Loucy (cell line): ENCODE results near the gene CCDC13.

Experiments
- H2AFZ ChIP-seq: fragments of 200-600 bp; sonication (generic); 2 replicates; pipeline ENCODE4 v1.6.0; 2016; ENCODE audit warnings: antibody characterized with exemption, mild to moderate bottlenecking, low read length, moderate library complexity
- H3F3A ChIP-seq: fragments of 200-600 bp; 2 replicates; pipeline ENCODE4 v1.6.0; 2016; ENCODE audit warnings: antibody characterized with exemption, low read depth, mild to moderate bottlenecking
- H3K27me3 ChIP-seq: fragments of 200-600 bp; sonication (generic); 2 replicates; pipeline ENCODE4 v1.6.1; 2014; ENCODE audit warnings: low read length, mild to moderate bottlenecking; ENCODE audit not compliant: insufficient read depth, poor library complexity, severe bottlenecking
- H3K36me3 ChIP-seq: fragments of 200-600 bp; sonication (generic); 2 replicates; pipeline ENCODE4 v1.6.1; 2016; ENCODE audit warnings: low read length; ENCODE audit not compliant: insufficient read depth
- H3K4me1 ChIP-seq: fragments of 200-600 bp; sonication (generic); 2 replicates; pipeline ENCODE4 v1.5.1; 2014; ENCODE audit warnings: low read length, mild to moderate bottlenecking; ENCODE audit not compliant: insufficient read depth, poor library complexity, severe bottlenecking
- H3K4me2 ChIP-seq: fragments of 200-600 bp; sonication (generic); 2 replicates; pipeline ENCODE4 v1.6.0; 2014; ENCODE audit warnings: antibody characterized with exemption, low read length, low read depth, mild to moderate bottlenecking; ENCODE audit not compliant: poor library complexity, severe bottlenecking
- H3K4me3 ChIP-seq: fragments of 200-600 bp; sonication (generic); 2 replicates; pipeline ENCODE4 v1.5.1; 2014; ENCODE audit warnings: low read length, mild to moderate bottlenecking, mixed read lengths; ENCODE audit not compliant: poor library complexity, severe bottlenecking
- H3K79me2 ChIP-seq: fragments of 200-600 bp; sonication (generic); 2 replicates; pipeline ENCODE4 v1.6.1; 2014; ENCODE audit warnings: low read length; ENCODE audit not compliant: insufficient read depth
- H3K9ac ChIP-seq: fragments of 200-600 bp; sonication (generic); 2 replicates; pipeline ENCODE4 v1.6.0; 2014; ENCODE audit warnings: mild to moderate bottlenecking, low read depth, low read length, moderate library complexity; ENCODE audit not compliant: poor library complexity, severe bottlenecking
- H3K9me2 ChIP-seq: fragments of 200-600 bp; sonication (generic); replicated peaks from 2 replicates; pipeline ENCODE4 v1.6.1; 2016; ENCODE audit warnings: low read depth, low read length, mixed read lengths
- H3K9me3 ChIP-seq: fragments of 200-600 bp; sonication (generic); 2 replicates; pipeline ENCODE4 v1.6.1; 2014; ENCODE audit warnings: mild to moderate bottlenecking, antibody characterized with exemption, low read length, low read depth; ENCODE audit not compliant: insufficient read depth
- H4K20me1 ChIP-seq: fragments of 200-600 bp; sonication (generic); 2 replicates; pipeline ENCODE4 v1.6.0; 2014; ENCODE audit warnings: antibody characterized with exemption, low read length, mild to moderate bottlenecking; ENCODE audit not compliant: insufficient read depth, poor library complexity, severe bottlenecking
- EZH2phosphoT487 ChIP-seq: fragments of 200-600 bp; IDR thresholded peaks from 2 replicates; pipeline ENCODE4 v1.6.1; 2018; ENCODE audit warnings: antibody characterized with exemption, mild to moderate bottlenecking, moderate library complexity, borderline replicate concordance
- TF ChIP-seq, protein P1 (sequence below): fragments of 200-600 bp; sonication (generic); conservative IDR thresholded peaks from 2 replicates; pipeline ENCODE4 v1.5.1; 2014; ENCODE audit warnings: mild to moderate bottlenecking, antibody characterized with exemption, low read length

CCDC13 gene

GRCh38 chr3:42749753-42750231 lies 23.3 kb downstream of the CCDC13 start:
- no peaks in the 10 kb centered on the region for H3K79me2 ChIP-seq
- no peaks in the 10 kb centered on the region for H3K27me3 ChIP-seq
- H3K36me3 ChIP-seq = no peaks in the 10 kb centered on the region
- H3K9ac ChIP-seq = no peak overlapping the region
- no peak overlapping the region for H2AFZ ChIP-seq
- no peaks in the 10 kb centered on the region for H3K9me3 ChIP-seq
- TF ChIP-seq EZH2phosphoT487 = no peak
- TF ChIP-seq, protein P1, sequence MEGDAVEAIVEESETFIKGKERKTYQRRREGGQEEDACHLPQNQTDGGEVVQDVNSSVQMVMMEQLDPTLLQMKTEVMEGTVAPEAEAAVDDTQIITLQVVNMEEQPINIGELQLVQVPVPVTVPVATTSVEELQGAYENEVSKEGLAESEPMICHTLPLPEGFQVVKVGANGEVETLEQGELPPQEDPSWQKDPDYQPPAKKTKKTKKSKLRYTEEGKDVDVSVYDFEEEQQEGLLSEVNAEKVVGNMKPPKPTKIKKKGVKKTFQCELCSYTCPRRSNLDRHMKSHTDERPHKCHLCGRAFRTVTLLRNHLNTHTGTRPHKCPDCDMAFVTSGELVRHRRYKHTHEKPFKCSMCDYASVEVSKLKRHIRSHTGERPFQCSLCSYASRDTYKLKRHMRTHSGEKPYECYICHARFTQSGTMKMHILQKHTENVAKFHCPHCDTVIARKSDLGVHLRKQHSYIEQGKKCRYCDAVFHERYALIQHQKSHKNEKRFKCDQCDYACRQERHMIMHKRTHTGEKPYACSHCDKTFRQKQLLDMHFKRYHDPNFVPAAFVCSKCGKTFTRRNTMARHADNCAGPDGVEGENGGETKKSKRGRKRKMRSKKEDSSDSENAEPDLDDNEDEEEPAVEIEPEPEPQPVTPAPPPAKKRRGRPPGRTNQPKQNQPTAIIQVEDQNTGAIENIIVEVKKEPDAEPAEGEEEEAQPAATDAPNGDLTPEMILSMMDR = peak; percentile 52
- no peak overlapping the region for H3K4me2 ChIP-seq
- no peaks in the 10 kb centered on the region for H3K9me2 ChIP-seq
- H4K20me1 ChIP-seq = no peaks in the 10 kb centered on the region
- no peaks in the 10 kb centered on the region for H3K4me1 ChIP-seq
- H3K4me3 ChIP-seq = no peak overlapping the region
- no peaks in the 10 kb centered on the region for H3F3A ChIP-seq

GRCh38 chr3:42749025-42749752 lies 23.9 kb downstream of the CCDC13 start:
- Histone ChIP-seq H3K79me2 (no peaks in the 10 kb centered on the region), H2AFZ (no peak overlapping the region), H3F3A (no peaks in the 10 kb centered on the region), H3K9ac (no peak overlapping the region), H3K9me3 (no peaks in the 10 kb centered on the region), H3K9me2 (no peaks in the 10 kb centered on the region), H3K27me3 (no peaks in the 10 kb centered on the region), H3K36me3 (no peaks in the 10 kb centered on the region), H3K4me1 (no peaks in the 10 kb centered on the region), H4K20me1 (no peaks in the 10 kb centered on the region), H3K4me3 (no peak overlapping the region), H3K4me2 (no peak overlapping the region)
- no peak for TF ChIP-seq EZH2phosphoT487
- TF ChIP-seq, protein P1 = no peak

GRCh38 chr3:42747581-42747980 lies 25.5 kb downstream of the CCDC13 start:
- Histone ChIP-seq H3K4me2 (no peak overlapping the region), H3K9me3 (no peaks in the 10 kb centered on the region), H2AFZ (no peak overlapping the region), H3K36me3 (no peaks in the 10 kb centered on the region), H3K4me3 (no peak overlapping the region), H3K27me3 (no peaks in the 10 kb centered on the region), H3F3A (no peaks in the 10 kb centered on the region), H4K20me1 (no peaks in the 10 kb centered on the region), H3K9ac (no peak overlapping the region), H3K4me1 (no peaks in the 10 kb centered on the region), H3K79me2 (no peaks in the 10 kb centered on the region), H3K9me2 (no peaks in the 10 kb centered on the region)
- TF ChIP-seq EZH2phosphoT487 = no peak
- TF ChIP-seq, protein P1 = no peak
